Posterior vena cava (tissue), 2 donors: ENCODE data around the gene GABBR2. TPM values are rescaled to one million over a fixed set of nuclear protein-coding genes. Genes with fewer than 3 reads are reported as not detected.
"Not testable (repeated sequence)": the region's sequence is repeated elsewhere in the genome, so short reads cannot be mapped to it uniquely, and the experiment has no call there.

Experiments
- DNase-seq: peaks from one replicate; pipeline ENCODE4 v3.0.0-alpha.2; 2020; ENCODE audit warnings: low spot score
- intact Hi-C, 2 donors: fragments of 100-400 bp; cut with DNase I; formaldehyde crosslinking; loops; one replicate each; pipeline versions ENCODE4 v1.14.1 to v1.14.2; 2022 to 2023
- total RNA-seq, 2 donors: library from RNA; stranded (reverse); fragmentation: NEBNext Ultra II Directional; extraction: Animal tissue kit (Norgen Biotek cat#: 25700); gene quantifications; one replicate each; pipeline ENCODE4 v1.2.1, GENCODE V29; 2021
- donor health status: DM: yes; HTN: yes; CAD: no.
- donor health status: DM: yes; HTN: yes; CAD: no.

Gene GABBR2
- total RNA-seq, 2 donors from 2014 or later: not detected

GRCh38 chr9:98605116-98605515 is 103.6 kb downstream of the GABBR2 start:
- intact Hi-C loops: no loop called here
- no peak for DNase-seq

DNA sequence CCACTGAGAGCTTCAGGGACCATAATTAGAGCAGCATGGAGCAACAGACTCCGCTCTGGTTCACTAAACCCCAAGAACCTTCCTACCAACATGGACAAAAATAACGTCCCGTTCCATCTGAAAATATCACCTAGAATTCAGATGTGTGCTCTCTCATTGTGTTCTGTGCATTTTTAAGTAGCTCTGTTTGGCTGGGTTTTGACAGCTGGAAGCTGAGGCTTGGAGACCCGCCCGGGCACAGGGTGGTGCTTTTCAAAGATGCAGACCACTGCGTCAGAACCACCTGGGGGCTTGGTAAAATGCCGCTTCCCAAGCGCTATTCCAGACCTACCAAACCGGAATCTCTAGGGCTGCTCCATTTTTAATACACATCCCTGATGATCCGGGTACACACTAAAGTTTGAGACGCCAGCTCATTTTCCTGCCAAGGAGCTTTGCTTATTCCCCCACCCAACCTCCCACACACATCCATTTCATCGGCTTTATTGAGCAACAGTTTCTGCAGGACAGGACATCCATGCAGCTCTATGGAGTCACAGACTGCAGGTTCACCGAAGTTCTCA is 104.8 kb downstream of the GABBR2 start:
- no peak for DNase-seq

DNA sequence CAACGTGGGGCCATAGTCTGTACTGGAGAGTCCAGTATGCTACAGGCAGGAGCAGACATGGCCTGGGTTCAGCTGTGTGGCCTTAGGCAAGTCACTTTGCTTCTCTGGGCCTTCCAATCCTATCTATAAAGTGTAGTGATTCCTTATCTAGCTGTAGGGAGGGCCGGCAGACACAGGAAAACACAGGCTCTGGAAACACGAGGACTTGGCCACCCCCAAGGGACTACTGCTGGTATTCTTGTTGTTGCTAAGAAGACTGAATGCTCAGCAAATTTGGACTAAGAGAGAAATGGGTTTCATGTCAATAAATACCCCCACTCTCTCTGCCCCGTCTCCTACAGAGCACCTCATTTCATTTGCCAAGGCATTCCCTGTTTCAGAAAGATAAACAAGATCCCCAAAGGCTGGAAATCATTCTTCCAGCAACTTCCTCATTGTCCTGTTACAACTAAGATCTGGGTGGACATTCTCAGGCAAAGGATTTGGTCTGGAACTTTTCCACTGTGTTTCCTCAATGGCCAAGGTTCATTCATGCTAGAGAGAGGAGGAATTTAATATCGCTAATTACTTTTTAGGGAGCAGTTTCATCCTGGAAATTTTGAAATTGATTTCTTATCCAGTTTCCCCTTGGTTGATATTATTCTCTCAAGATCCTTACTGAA is 105.8 kb downstream of the GABBR2 start:
- DNase-seq: no peak
- intact Hi-C loops: no loop called here

More for the DNA sequence above, 104.8 kb downstream of the GABBR2 start:
- intact Hi-C loops: no loop called here

- no peak for DNase-seq
- intact Hi-C loops: no loop called here
These were observed 108.1 kb downstream of the GABBR2 start for GRCh38 chr9:98600631-98601030.

- DNase-seq: no peak
- intact Hi-C loops: no loop called here
These were observed 109.0 kb downstream of the GABBR2 start for GRCh38 chr9:98599566-98600216.

DNA sequence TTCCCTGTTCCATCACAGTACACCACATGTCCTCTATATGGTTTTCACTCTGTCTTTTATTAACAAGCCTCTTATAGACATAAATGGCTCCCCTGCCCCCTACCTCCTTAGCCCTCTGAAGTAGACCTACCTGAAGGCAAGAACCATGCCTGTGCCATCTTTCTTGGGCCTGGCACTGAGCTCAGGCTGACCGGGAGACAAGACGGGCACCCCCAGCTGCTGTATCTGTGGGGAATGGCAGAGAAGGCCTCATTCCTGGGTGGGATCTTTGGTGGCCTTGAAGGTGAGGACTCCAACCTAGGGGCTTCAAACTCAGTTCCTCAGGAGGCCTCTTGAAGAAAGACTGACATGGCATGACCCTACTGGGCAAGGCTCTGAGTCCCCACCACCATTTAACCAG is 109.9 kb downstream of the GABBR2 start:
- intact Hi-C loops: no loop called here
- DNase-seq: no peak

DNA sequence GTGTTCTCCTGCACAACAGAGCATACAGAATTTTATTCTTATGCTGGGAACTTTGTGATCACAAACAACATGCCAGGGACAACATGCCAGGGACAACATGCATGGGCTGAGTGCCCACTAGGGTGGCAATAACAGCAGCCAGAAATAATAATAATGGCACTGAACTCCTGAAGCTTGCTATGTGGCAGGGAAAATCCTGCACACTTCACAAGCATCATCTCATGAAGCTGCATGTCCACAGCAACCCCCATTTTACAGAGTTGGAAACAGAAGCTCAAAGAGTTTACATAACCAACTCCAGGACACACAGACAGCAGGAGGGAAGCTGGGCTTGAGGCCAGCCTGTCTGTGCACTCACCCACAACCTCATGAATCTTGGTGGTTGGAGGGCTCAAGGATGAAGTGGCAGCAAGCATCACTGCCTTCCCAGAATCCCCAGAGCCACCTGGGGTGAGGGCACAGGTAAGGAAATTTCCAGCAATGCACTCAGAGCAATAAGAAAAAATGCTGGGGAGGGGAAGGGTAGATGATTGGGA is 111.4 kb downstream of the GABBR2 start:
- intact Hi-C loops: no loop called here
- DNase-seq: no peak

DNA sequence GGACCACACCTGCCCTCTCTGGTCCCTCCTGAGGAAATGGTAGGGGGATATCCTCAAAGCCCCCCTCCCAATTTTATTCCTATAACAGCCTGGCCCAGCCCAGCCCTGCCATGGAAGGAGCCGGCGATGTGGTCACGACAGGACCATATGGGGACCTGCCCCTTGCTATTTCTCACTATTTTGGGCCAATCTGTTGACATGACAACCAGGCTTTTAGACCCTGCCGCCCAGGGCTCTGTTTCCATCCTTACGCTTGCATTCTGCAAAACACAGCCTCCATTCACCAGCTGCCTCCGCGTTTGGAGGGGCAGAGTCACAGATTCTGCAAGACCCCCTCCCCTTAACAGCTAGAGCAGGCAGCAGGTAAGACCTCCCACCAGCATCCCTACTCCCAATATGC is 112.2 kb downstream of the GABBR2 start:
- intact Hi-C loops: no loop called here
- DNase-seq: no peak

DNA sequence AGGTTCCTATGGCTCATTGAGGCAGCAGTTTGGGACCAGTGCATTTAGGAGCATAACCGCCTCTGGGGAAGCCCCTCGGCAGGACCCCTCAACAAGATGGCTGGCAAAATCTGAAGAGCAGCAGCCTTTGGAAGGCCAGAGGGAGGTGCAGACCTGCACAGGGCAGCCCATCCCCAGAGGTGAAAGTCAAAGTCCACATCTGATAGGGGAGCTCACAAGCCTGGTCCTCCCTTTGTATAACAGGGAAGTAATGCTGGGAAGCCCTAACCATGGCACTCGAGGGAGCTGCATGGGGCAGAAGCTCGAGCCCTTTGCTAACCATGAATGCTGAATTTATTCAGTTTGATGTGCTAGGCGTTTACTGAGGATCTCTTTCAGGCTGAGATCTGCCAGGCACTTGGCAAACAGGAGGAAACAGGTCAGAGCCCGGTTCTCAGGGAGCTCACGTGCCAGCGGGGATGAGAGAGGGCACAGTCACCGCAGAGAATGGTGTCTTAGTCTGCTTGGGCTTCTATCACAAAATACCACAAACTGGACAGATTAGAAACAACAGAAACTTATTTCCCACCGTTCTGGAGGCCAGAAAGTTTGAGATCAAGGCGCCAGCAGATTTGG is 114.1 kb downstream of the GABBR2 start:
- DNase-seq: no peak
- intact Hi-C loops: no loop called here

DNA sequence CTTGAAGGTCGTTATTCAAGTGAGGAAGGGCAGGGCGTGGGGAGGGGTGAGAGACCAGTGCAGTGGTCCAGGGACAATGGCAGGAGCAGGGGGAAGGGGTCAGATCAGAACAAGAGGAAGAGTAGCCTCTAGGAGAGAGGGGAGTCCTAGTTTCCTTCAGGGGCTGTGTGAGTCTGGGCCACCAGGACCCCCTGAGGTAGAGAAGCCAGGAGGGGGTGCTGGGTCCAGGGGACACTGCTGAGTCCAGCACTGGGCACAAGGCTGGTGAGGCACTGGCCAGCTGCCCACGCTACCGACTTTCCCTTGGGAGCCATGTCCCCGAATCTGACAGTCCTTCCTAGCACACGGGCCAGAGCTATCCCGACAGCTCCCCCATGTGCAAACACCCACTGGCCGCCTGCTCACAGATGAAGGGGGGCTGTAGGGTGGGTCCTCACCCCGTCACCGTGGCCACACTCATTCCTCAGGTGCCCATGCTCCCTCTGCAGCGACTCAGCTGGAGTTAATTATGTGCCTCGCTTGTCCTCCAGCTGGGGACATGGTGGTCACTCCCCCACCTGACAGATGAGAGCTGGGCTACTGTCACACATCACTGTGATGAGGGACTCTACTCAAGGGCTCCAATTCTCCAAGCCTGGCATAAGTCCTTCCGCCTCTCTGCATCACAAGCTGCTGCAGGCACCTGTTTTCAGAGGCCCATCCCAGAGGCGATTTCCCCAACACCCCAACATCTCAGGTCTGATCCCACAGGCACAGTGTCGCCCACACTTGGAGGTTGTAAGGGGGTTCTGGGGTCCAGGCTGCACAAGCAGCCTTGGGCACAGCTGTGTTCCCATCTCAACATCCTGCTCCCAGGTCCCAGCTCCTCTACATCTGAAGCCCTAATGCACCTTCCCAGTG is 115.1 kb downstream of the GABBR2 start:
- DNase-seq: no peak
- intact Hi-C loops: no loop called here

DNA sequence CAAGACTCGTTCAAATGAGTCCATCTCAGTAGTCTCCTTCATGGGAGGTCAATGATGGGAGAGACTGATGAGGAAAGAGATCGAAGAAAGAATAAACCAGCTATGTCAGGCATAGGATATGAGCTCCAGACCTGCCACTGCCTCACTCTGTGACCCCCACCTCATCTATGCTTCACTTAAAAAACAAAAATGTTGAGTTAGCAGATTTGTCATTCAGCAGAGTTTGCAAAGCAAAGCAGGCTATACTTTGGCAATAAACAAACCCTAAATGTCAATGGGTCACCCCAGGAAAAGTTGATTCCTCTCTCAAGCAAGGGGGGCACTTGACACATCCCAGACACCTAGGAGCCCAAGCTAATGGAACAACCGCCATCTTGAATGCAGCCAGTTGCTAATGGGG is 117.0 kb downstream of the GABBR2 start:
- DNase-seq: no peak
- intact Hi-C loops: no loop called here

GRCh38 chr9:98590101-98590500 is 118.6 kb downstream of the GABBR2 start:
- DNase-seq: no peak
- intact Hi-C loops: no loop called here

GRCh38 chr9:98589102-98589501 is 119.6 kb downstream of the GABBR2 start:
- DNase-seq: no peak
- intact Hi-C loops: no loop called here

DNA sequence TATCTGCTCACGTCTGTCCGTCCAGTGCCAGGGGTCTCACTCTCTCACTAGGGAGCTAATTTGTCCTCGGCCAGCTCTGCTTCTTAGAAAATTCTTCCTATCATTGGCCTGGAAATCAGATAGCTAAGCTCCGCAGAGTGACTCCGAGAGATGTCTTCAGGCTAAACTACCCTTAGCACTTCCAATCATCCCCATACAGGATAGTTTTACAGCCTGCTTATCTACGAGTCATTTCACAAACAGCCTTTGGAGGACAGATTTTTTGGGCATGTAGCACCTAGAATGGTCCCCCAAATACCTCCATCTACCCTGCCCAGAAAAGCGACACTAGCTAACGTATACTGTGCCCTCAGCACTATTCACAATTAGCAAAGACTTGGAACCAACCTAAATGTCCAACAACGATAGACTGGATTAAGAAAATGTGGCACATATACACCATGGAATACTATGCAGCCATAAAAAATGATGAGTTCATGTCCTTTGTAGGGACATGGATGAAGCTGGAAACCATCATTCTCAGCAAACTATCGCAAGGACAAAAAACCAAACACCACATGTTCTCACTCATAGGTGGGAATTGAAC is 123.8 kb downstream of the GABBR2 start:
- DNase-seq, intact Hi-C loops: not testable (repeated sequence)

DNA sequence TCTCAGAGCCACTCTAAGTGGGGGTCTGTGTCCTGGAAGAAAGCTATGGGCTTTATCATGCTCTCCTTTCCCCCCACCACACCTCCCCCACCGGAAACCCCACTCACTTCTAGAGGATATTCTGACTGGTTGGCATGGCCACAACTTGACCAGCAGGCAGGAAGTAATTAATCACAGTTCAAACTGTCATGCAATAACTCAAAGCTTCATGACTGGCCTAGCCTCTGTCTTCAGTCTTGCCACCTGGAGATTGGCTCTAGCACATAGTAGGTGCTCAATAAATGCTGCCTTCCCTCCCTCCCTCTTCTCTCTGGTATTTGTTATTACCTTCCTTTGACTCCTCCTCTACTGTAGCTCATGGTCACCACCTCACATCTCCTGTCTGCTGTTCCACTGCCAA is 124.7 kb downstream of the GABBR2 start:
- no peak for DNase-seq
- intact Hi-C loops: no loop called here

DNA sequence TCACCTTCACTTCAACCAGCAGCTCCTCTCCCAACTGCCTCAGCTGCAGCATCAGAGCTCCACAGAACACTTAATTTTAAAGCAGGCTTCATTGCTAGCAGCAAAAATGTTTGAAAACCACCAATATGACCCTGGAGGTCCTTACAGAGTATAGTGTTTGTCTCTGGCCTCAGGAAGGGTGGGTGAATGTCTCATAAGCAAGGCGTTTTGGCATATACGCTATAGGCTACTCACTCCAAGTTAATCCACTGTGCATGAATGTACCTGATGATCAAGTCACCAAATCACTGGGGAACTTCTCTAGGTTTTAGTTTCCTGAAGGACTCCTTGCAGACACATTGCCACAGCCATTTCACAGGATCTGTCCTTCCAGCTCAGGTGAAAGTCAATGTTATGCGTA is 125.3 kb downstream of the GABBR2 start:
- intact Hi-C loops: no loop called here
- no peak for DNase-seq

DNA sequence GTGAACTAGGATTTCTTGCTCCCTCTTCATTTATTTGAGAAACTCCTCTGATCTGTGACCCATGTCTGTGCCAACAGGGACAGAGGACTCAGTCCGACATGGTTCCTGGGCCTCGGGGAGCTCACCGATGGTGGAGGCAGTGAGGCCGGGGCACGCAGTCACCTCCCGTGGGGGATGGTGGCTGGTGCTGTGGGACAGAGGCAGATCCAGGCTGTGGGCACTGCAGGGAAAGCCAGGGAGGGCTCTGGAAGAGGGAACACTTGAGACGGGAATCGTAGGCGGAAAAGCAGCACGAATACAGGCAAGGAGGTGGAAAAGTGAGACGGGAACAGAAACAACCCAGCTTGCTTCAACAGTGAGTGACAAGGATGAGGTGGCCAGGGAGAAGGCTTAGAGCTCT is 127.8 kb downstream of the GABBR2 start:
- DNase-seq: peak; percentile 73
- intact Hi-C loops: no loop called here

DNA sequence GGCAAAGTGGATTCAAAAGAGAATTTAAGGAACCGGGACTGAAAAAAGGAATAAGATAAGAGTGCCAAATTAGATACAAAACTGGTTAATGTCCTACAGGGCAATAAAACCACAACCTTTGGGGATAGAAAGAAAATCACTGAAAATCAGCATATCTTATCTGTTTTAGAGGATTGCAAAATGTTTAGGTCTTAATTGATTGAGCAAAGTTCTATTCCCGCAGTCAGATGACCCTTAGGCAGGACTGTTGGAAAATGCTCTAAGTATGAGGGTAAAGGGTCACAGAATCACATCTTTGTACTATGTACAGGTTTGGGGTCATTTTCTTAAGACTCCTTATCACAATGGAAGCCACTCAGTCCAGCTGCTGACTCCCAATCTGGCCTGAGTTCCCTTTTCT is 129.0 kb downstream of the GABBR2 start:
- no peak for DNase-seq
- intact Hi-C loops: no loop called here

DNA sequence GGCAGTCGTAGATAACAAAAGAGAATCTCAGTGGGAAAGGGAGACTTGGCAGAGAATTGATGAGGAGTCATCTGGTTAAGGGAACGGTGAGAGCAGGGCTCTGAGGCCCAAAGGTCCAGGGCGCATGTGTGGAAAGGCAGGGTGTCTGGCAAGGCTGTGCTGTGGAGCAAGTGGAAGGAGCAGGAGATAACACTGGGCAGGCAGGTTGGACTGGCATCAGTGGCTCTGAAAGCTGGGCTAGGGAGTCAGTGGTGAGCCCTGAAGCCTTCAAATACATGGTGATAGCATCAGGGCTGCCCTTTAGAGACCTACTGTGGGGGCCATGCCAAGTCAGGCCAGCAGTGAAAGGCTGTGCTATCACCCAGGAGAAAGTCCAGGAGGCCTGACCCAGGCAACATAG is 131.3 kb downstream of the GABBR2 start:
- intact Hi-C loops: no loop called here
- DNase-seq: no peak
